ENCODE results near the gene COL17A1. TPM values are rescaled to one million over a fixed set of nuclear protein-coding genes. Genes with fewer than 3 reads are reported as not detected.

The COL17A1 gene
- total and polyA plus RNA-seq, 2 of the 13 experiments (the other 11 are each of a cell fraction or from before 2014, with no cell fraction given) = 0.03 TPM; not detected in 1

DNA sequence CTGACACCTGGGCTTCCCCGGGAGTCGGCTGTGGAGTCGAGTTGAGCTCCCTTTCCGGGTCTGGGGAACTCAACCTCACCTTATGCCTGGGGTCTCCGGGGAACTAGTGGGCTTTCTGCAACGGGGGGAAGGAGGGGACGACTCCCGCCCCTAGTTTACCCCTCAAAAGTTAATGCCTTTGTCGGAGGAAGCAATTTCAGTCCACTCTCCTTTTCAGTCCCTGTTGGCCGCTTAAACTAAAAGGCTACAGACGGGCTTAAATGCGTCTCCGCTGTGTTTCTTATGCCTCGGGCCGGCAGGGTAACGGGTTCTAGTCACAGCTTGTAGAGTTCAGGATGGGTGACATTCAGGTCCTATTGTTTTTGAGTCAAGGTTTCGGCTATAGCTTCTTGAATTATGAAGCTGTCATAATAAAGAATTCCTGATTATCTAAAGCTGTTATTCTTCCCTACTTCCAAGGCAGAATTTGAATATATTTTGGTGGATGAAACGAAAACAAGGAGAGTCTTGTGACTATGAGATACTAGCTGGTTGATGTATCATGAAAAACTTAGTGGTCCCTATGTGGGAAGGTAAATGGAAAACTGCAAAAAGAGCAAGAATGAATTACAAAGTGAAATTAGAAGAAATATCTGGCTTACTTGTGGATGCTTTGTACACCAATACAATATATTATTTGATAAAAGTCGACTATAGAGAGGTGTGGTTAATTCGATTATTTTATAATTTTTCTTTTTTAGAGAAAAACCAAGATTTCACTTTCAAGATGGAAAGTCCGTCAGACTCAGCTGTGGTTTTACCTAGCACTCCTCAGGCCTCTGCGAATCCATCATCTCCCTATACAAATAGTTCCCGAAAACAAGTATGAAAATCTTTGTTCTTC lies 36.8 kb upstream of the COL17A1 start (continued):
- TF ChIP-seq PRDM10 (CRISPR knock-in tag; IDR thresholded peaks at IDR 0.05; ENCODE audit: low read depth) (0 out of 2 replicates have a peak, but pooled peaks have one; percentile 12), ZNF232 (CRISPR knock-in tag; IDR thresholded peaks at IDR 0.05; ENCODE audit: borderline replicate concordance) (peak; percentile 25; the same call in 1 of the 2 replicates), ZNF792 (CRISPR knock-in tag; IDR thresholded peaks at IDR 0.05) (no peak), FLYWCH1 (CRISPR knock-in tag; IDR thresholded peaks at IDR 0.05) (no peak), DBP (CRISPR knock-in tag; IDR thresholded peaks at IDR 0.05; ENCODE audit: not compliant biosample characterization) (peak; percentile 21), ZEB1 (IDR thresholded peaks at IDR 0.05; ENCODE audit: insufficient replicate concordance, low read depth) (peak; percentile 6), HES4 (CRISPR knock-in tag; IDR thresholded peaks at IDR 0.05; ENCODE audit: borderline replicate concordance) (0 out of 2 replicates have a peak, but pooled peaks have one; percentile 48), BCLAF1 (IDR thresholded peaks at IDR 0.05) (no peak), THAP9 (CRISPR knock-in tag; IDR thresholded peaks at IDR 0.05; ENCODE audit: borderline replicate concordance) (0 out of 2 replicates have a peak, but pooled peaks have one; percentile 13), FOXP1 (IDR thresholded peaks at IDR 0.05) (no peak), FOXP1 (CRISPR knock-in tag; IDR thresholded peaks at IDR 0.05) (no peak), KLF16 (CRISPR knock-in tag; IDR thresholded peaks at IDR 0.05) (peak in 1 of 2 experiments; percentile 17; a peak in 1 of 4 replicates), KDM5A (IDR thresholded peaks at IDR 0.05; ENCODE audit: borderline replicate concordance, low read length) (peak; percentile 79), ZNF101 (CRISPR knock-in tag; IDR thresholded peaks at IDR 0.05; ENCODE audit: borderline replicate concordance, low read depth) (no peak), SIX4 (CRISPR knock-in tag; IDR thresholded peaks at IDR 0.05) (no peak), ISL2 (CRISPR knock-in tag; IDR thresholded peaks at IDR 0.05) (0 out of 2 replicates have a peak, but pooled peaks have one; percentile 3), HDAC1 (CRISPR knock-in tag; IDR thresholded peaks at IDR 0.05) (no peak), DMAP1 (CRISPR knock-in tag; IDR thresholded peaks at IDR 0.05) (peak; percentile 10; the same call in 1 of the 2 replicates)
